SKM-1 (cell line): ENCODE data around the gene FCRLA.
A peak's percentile ranks its signal among the peaks of the same experiment; 100 is the strongest.
"Not testable (repeated sequence)": the region's sequence is repeated elsewhere in the genome, so short reads cannot be mapped to it uniquely, and the experiment has no call there.

Source experiments
- DNase-seq: peaks from one replicate; lab custom pipeline; 2025; ENCODE audit not compliant: unreplicated experiment; lab: John Stamatoyannopoulos, UW

Gene FCRLA

DNA sequence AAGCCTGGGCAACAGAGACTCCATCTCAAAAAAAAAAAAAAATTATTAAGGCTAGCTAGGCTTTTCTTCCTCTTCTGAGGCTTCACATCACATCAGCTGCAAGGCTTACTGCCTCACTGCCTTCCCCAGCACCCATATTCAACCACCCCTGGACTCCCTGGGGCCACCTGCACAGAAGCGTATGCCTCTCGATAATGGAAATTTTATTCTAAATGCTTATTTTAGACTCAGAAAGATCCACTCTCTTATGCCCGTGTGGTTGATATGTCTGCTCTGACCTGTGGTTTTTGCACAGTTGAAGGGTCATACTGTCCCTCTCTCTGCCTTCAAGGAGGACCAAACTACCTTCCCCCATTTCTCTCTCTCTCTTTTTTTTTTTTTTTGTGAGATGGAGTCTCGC, 1.5 kb upstream of the FCRLA start:
- no peak for DNase-seq

GRCh38 chr1:161706113-161706481, 932 bp upstream of the FCRLA start:
- DNase-seq, result no peak

DNA sequence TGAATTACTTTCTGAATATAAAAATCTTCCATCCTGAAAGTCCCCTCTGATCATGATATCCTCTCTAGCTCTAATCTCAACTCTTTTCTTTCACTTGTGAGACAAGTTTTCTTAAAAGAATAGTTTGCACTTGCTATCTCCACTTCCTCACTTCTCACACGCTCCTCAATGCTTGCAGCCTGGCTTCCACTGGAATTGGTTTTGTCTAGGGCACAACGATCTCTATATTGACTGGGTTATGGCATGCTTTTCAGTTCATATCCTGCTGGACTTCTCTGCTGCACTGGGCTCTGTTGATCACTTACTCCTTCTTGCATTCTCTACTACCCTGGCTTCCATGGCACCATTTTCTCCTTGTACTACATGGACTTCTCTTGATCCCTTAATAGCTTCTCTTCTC, 474 bp downstream of the FCRLA start:
- DNase-seq, result no peak

DNA sequence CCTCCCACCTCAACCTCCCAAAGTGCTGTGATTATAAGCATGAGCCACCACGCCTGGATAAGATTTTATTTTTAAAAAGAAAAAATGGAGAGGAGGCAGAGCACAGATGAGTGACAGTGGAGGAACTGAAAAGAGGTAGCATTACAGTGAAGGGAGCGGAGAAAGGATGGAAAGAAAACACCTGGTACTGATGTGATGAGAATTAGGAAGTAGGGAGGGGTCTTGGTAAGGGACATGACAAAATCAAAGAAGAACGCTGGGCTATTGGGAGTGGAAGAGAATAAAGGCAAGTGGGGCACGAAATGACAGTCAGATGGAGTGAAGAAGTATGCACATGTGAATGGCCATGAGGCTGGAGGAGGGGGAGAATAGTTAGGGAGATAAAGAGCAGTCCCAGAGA, 2.3 kb downstream of the FCRLA start:
- no peak for DNase-seq

- DNase-seq, result no peak
These were observed 3.5 kb downstream of the FCRLA start for GRCh38 chr1:161710560-161710959.

GRCh38 chr1:161718559-161719324, 11.7 kb downstream of the FCRLA start:
- peak; percentile 63 for DNase-seq

GRCh38 chr1:161719325-161719611, 12.2 kb downstream of the FCRLA start:
- no peak for DNase-seq

DNA sequence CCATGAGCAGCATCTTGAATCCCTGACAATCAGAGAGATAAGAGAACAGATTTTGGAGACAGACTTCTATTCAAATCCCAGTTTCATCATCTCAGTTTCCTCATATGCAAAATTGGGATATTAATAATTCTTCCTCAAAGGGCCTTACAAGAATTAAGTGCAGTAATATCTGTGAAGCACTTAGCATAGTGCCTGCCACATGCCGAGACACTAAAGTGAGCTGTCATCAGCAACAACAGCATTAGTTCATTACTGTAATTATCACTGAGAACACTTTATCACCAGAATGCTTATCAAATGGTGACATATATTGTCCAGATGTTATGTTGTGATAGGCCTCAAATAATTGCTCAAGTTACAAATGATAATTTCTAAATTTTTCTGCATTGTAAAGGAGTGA, 13.4 kb downstream of the FCRLA start:
- DNase-seq, result no peak

- no peak for DNase-seq
These were observed 14.1 kb downstream of the FCRLA start, which contains the start of gene FCRLB for GRCh38 chr1:161720956-161721737. Gene FCRLB (plus strand): TSS chr1:161721544. CDS start chr1:161722673, 1,129 bp downstream.

DNA sequence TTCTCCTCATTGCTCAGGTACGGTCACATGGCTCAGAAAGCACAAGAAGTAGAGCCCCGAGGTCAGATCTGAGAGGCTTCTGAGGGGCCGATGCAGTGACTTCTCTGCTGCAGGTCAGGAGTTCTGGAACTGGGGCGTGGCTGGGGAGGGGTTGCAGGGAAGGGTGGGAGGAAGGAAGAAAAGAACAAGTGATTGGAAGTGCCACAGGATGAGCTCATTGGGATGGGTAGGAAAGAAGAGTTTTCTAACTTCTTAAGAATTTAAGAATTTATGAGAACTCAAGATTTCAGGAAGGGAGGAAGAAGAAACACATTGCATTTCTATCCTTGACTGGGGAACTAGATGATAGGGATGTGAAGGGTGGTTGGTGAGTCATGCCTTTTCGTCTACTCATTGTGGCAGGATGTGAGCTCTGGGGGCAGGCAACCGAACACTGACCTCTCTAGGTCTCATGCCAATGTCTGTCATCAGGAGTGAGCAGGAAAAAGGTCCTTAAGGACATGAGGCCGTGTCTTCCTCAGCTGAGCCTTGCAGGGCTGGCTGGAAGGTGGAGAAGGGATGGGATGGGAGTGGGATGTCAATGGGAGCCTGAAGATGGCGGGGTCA, 14.8 kb downstream of the FCRLA start:
- DNase-seq, result peak; percentile 54

DNA sequence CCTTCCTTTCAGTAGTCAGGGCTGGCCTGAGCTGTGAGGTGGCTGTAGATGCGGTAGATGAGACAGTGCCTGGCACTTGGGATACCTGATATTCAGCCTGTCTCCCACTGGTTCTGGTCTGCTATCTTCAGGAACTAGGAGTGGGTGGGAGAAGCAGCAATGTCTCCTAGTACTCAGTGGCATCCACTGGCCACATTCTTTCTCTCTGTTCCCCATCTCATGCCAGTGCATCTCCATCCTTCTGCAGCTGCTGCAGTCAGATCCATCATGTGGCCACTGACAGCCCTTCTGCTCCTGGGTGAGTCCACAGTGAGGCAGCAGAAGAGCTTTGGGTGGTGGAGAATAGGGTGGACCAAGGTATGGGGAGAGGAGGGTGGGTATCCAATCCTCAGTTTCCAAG, 15.4 kb downstream of the FCRLA start:
- no peak for DNase-seq

DNA sequence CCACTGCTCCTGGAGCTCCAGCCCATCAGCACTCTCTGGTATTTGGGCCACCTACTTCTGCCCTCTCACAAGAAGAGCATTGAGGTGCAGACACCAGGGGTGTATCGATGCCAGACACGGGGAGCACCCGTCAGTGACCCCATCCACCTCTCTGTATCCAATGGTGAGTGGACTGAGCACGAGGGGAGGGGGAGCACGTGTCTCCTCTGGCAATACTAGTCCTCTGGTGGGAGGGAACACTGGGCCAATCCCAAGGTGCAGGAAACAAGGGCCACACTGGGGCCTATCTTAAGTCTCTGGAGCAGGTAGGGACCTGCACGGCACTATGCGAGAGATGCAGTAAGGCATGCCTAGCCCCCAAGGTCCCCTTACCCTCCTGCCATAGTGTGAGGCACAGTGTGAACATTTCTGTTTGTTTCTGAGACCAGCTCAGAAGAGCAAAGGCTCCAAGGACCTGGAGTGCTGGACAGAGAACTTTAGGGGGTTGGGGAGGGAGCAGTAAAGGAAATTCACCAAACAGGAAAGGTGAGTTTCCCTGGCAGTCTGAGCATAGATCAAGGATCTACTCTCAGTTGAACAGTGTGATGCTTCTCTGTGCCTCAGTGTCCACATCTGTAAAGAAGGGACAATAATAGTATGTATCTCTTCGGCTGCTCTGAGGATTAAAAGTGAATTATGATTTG, 16.6 kb downstream of the FCRLA start:
- no peak for DNase-seq

DNA sequence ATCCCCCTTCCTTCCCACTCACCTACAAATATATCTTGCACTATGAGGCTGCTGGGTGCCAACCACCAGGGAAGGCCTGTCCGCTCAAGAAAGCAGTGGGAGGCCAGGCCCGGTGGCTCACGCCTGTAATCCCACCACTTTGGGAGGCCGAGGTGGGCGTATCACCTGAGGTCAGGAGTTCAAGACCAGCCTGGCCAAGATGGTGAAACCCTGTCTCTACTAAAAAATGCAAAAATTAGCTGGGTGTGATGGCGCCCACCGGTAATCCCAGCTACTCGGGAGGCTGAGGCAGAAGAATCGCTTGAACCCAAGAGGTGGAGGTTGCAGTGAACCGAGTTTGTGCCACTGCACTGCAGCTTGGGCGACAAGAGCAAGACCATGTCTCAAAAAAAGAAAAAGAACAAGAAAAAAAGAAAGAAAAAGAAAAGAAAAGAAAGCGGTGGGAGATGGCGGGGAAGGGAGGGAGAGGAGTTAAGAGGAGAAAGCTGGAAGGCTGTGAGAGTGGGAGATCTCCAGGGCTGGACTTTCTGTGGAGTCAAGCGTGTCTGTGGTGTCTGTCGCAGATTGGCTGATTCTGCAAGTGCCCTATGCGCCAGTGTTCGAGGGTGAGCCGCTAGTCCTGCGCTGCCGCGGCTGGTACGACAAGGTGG, 18.4 kb downstream of the FCRLA start:
- not testable (repeated sequence) for DNase-seq

- no peak for DNase-seq
These were observed 19.0 kb downstream of the FCRLA start for GRCh38 chr1:161725908-161726472.

GRCh38 chr1:161726473-161727255, 19.6 kb downstream of the FCRLA start:
- DNase-seq, result no peak

DNA sequence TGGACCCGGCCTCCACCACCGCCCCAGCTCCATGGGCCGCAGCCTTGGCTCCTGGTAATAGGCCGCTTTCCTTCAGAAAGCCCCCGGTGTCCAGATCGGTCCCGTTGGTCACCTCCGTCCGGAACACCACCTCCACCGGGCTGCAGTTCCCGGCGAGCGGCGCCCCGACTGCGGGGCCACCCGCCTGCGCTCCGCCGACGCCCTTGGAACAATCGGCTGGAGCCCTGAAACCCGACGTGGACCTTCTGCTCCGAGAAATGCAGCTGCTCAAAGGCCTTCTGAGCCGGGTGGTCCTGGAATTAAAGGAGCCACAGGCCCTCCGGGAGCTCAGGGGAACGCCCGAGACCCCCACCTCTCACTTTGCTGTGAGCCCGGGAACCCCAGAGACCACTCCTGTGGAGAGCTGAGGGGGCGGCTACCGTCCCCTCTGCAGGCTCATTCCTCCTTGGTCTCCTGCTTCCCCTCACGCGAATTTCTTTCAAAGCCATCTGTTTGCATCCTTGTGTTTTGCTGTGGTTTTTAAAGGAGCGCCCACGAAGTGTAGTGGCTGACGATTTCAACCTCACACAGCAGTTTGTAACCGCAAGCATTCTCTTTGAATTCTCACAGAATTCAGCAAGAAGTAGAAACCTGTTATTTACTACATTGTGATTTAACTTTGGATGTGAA, 20.4 kb downstream of the FCRLA start:
- no peak for DNase-seq

DNA sequence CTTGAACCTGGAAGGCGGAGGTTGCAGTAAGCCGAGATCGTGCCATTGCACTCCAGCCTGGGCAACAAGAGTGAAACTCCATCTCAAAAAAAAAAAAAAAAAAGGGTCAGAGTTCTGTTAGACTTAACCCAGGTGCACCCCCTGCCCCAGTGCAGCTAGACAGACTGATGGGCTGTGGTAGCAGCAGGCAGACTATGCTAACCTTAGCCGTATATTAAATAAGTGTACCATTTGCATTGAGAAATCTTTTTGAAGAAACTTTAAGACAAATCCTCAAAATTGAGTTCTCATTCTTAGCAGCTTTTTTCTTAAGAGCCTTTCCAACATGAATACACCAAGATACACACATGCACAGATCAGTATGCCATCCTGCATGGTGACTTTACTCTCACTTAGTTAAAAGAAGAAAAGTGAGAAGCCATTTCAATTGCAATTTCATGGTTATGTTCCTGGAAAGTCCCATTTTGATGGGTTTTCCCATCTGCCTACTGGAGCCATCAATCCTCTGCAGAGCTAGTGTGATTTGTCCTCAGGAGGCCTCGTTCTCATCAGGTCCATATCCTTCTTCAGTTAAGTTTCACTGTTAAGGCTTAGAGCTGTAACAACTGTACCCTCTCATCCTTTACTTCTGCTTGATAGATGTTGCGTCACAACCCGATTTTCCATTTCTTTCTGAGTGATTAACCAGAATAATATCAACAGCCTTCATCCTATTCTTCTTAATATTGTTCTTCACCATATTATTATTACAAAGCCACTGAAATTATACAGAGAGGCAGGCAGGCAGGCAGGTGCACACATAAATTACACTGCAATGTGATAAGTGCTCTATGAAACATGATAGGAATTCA, 21.6 kb downstream of the FCRLA start:
- no peak for DNase-seq

DNA sequence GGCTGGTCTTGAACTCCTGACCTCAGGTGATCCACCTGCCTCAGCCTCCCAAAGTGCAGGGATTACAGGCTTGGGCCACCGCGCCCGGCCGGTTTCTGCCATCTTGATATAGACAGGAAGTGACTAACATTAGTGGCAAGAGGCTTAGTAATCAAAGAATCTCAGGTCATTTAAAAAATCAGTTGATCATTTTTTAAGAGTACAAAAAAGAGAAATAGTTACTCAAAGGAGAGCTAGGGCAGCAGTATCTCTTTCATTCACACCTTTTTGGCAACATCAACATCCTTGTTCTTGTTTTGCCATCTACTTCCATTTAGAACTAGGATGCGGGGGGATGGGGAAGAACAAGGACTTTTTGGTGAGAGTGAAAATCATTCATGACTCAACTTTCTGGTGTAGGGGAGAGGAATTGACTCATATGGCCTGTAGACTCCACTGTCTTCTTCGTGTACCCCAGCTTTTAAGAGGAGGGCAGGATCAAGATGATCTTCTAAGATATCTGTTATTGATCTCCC, 23.1 kb downstream of the FCRLA start:
- no peak for DNase-seq
